HG02870 (cell line): Measurements from ENCODE around the gene NTM.

Experiments
- ATAC-seq: cut with Tn5 transposase; IDR thresholded peaks from one replicate; pipeline ENCODE4 v1.9.1; 2021; ENCODE audit warnings: mild to moderate bottlenecking, moderate library complexity; ENCODE audit not compliant: unreplicated experiment

The NTM gene

GRCh38 chr11:131695889-131696429, 325.5 kb downstream of the NTM start:
- ATAC-seq, result no peak

GRCh38 chr11:131696690-131697089, 326.3 kb downstream of the NTM start:
- no peak for ATAC-seq

- no peak for ATAC-seq
Measured at GRCh38 chr11:131703311-131703710, 332.9 kb downstream of the NTM start.

GRCh38 chr11:131704682-131705081, 334.3 kb downstream of the NTM start:
- no peak for ATAC-seq

- ATAC-seq, result no peak
Measured at GRCh38 chr11:131710511-131710910, 340.1 kb downstream of the NTM start.

- no peak for ATAC-seq
Measured at GRCh38 chr11:131712897-131713296, 342.5 kb downstream of the NTM start.

GRCh38 chr11:131713529-131714134, 343.2 kb downstream of the NTM start:
- ATAC-seq, result no peak

GRCh38 chr11:131717616-131718015, 347.2 kb downstream of the NTM start:
- ATAC-seq, result no peak

GRCh38 chr11:131723088-131723487, 352.7 kb downstream of the NTM start:
- ATAC-seq, result no peak

- no peak for ATAC-seq
Measured at GRCh38 chr11:131724436-131724975, 354.1 kb downstream of the NTM start.

GRCh38 chr11:131734871-131735270, 364.5 kb downstream of the NTM start:
- no peak for ATAC-seq

- no peak for ATAC-seq
Measured at GRCh38 chr11:131737357-131737756, 366.9 kb downstream of the NTM start.

GRCh38 chr11:131739243-131739882, 368.9 kb downstream of the NTM start:
- no peak for ATAC-seq

GRCh38 chr11:131744847-131745246, 374.4 kb downstream of the NTM start:
- ATAC-seq, result no peak

- ATAC-seq, result no peak
Measured at GRCh38 chr11:131745405-131745804, 375.0 kb downstream of the NTM start.

- no peak for ATAC-seq
Measured at GRCh38 chr11:131746201-131746600, 375.8 kb downstream of the NTM start.

- peak; percentile 81 for ATAC-seq
Measured at GRCh38 chr11:131748151-131749050, 378.0 kb downstream of the NTM start.

GRCh38 chr11:131749101-131749500, 378.7 kb downstream of the NTM start:
- ATAC-seq, result no peak

GRCh38 chr11:131750152-131750551, 379.7 kb downstream of the NTM start:
- ATAC-seq, result no peak

GRCh38 chr11:131750692-131751091, 380.3 kb downstream of the NTM start:
- ATAC-seq, result no peak

GRCh38 chr11:131754671-131755070, 384.3 kb downstream of the NTM start:
- ATAC-seq, result no peak
